Transverse colon (tissue), 4 donors: ENCODE measurements around the gene PPM1L. TPM values are rescaled to one million over a fixed set of nuclear protein-coding genes. Genes with fewer than 3 reads are reported as not detected.

ENCODE experiments used
- DNase-seq: peaks from one replicate; pipeline ENCODE4 v3.0.0-alpha.2; 2019
- H3K27ac ChIP-seq, 4 donors: fragments of 200-600 bp; sonication (generic); 2 replicates each; pipeline ENCODE4 v1.5.1; 2016 to 2018; ENCODE audit warnings: inconsistent platforms in 4 of 4
- H3K27me3 ChIP-seq: fragments of 200-600 bp; sonication (generic); 2 replicates; pipeline ENCODE4 v1.5.1; 2017; ENCODE audit warnings: inconsistent platforms
- H3K36me3 ChIP-seq, 4 donors: fragments of 200-600 bp; sonication (generic); 2 replicates each; pipeline ENCODE4 v1.5.1; 2017 to 2019; ENCODE audit warnings: inconsistent platforms in 4 of 4
- H3K4me1 ChIP-seq, 4 donors: fragments of 200-600 bp; sonication (generic); 2 replicates each; pipeline ENCODE4 v1.5.1; 2017 to 2020; ENCODE audit warnings: inconsistent platforms in 4 of 4
- H3K4me3 ChIP-seq, 4 donors: fragments of 200-600 bp; sonication (generic); 1 replicate in 1 of 4; 2 replicates in 3 of 4; pipeline versions ENCODE4 v1.5.1 to v1.6.1; 2017 to 2019; ENCODE audit warnings: inconsistent platforms in 4 of 4
- H3K9me3 ChIP-seq, 2 donors: fragments of 200-600 bp; sonication (generic); 2 replicates each; pipeline ENCODE4 v1.5.1; 2017 to 2019; ENCODE audit warnings: inconsistent platforms in 2 of 2
- EP300 ChIP-seq: sonication (generic); formaldehyde crosslinking; IDR thresholded peaks from one replicate; pipeline ENCODE4 v1.6.1; 2017; ENCODE audit warnings: antibody characterized with exemption, low read depth
- POLR2A ChIP-seq: fragments of 450-650 bp; IDR thresholded peaks from one replicate; pipeline ENCODE4 v1.6.1; 2016; ENCODE audit warnings: antibody characterized with exemption, mild to moderate bottlenecking, moderate library complexity
- POLR2AphosphoS5 ChIP-seq, 3 donors: sonication (generic); formaldehyde crosslinking; IDR thresholded peaks; one replicate each; pipeline ENCODE4 v1.6.1; 2016; ENCODE audit warnings: antibody characterized with exemption in 3 of 3
- WGBS, 2 donors: methylation state at CpG; one replicate each; pipeline ENCODE4 v1.1.5; 2018; ENCODE audit warnings: low coverage in 1 of 2; 5-methylcytosine and 5-hydroxymethylcytosine counted together
- in situ Hi-C, 4 donors: fragments of 200-750 bp; cut with MboI; loops; one replicate each; pipeline versions ENCODE4 v1.15.0 to v1.15.1; 2017; ENCODE audit warnings: low sequenced_read_pairs in 3 of 4, low pct_ligation_motif_present in 1 of 4, low pct_unique_long_range_greater_than_20kb in 1 of 4
- intact Hi-C: fragments of 100-400 bp; cut with DNase I; formaldehyde crosslinking; loops from one replicate; pipeline ENCODE4 v1.15.1; 2023; ENCODE audit warnings: low total_unique reads
- total RNA-seq, 4 donors: library from RNA; depleted of rRNA; stranded (reverse); fragments of >200 nt; gene quantifications; one replicate each; pipeline ENCODE4 v1.1.0, GENCODE V29; 2016
- TF ChIP-seq, protein P1 (sequence below), 5 experiments: fragments of 200-600 bp in 3 of 5; fragments of 450-650 bp in 2 of 5; sonication (generic) in 3 of 5; IDR thresholded peaks; 1 replicate in 2 of 5; 2 replicates in 3 of 5; pipeline ENCODE4 v1.5.1; 2016 to 2017; ENCODE audit warnings: antibody characterized with exemption in 5 of 5, inconsistent platforms in 3 of 5, mild to moderate bottlenecking in 2 of 5, moderate library complexity in 1 of 5

The PPM1L gene
- total RNA-seq, 4 donors from 2014 or later = 17.2 to 35.5 (median 25.6) TPM

DNA sequence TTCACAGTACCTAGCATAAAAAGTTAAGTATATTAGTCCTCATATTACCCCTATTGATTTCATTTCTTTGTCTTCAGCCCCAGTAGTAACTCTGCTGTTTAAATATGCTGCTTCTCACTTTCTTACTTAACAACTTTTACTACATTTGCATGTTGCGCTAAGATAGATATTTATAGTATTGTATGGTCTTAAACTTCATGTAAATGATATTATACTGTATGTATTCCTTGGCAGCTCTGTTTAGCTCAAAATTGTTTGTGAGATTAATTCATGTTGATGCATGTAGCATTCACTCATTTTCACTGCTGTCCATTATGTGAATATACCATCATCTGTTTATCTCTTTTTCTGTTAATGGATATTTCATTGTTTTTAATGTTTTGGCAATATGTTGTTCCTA lies 64.4 kb downstream of the PPM1L start:
- intact Hi-C loops = no loop called here
- Histone ChIP-seq H3K9me3 (no peaks in the 10 kb centered on the region), H3K27ac (no peak overlapping the region), H3K36me3 (no peaks in the 10 kb centered on the region), H3K27me3 (no peaks in the 10 kb centered on the region), H3K4me3 (no peak overlapping the region), H3K4me1 (no peaks in the 10 kb centered on the region)
- in situ Hi-C loops = no loop called here
- DNase-seq = no peak
- TF ChIP-seq EP300 = no peak
- no peak for TF ChIP-seq POLR2A
- TF ChIP-seq POLR2AphosphoS5 (IDR thresholded peaks at IDR 0.05) = no peak
- TF ChIP-seq, protein P1, sequence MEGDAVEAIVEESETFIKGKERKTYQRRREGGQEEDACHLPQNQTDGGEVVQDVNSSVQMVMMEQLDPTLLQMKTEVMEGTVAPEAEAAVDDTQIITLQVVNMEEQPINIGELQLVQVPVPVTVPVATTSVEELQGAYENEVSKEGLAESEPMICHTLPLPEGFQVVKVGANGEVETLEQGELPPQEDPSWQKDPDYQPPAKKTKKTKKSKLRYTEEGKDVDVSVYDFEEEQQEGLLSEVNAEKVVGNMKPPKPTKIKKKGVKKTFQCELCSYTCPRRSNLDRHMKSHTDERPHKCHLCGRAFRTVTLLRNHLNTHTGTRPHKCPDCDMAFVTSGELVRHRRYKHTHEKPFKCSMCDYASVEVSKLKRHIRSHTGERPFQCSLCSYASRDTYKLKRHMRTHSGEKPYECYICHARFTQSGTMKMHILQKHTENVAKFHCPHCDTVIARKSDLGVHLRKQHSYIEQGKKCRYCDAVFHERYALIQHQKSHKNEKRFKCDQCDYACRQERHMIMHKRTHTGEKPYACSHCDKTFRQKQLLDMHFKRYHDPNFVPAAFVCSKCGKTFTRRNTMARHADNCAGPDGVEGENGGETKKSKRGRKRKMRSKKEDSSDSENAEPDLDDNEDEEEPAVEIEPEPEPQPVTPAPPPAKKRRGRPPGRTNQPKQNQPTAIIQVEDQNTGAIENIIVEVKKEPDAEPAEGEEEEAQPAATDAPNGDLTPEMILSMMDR (IDR thresholded peaks at IDR 0.05) = no peak
- WGBS, 2 donors = 100% methylated on average over 1 of the region's 1 CpG

DNA sequence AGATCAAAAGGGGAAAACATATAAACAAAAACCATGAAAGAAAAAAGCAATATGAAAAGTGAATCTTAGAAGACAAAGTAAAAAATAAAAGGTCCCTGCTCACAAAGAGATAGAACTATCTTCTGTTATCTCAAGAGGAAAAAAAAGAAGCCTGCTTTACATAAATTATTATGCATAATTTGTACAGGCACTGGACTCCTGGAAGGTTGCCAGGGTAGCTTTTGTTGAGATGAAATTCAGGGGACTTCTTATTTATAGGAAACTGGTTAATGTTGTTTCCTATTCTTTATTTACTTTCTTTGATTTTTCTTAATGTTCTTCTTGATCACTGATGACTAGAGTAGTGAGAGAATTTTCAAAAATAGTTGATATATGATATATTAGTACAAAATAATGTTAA lies 66.9 kb downstream of the PPM1L start:
- intact Hi-C loops = no loop called here
- Histone ChIP-seq H3K27ac (no peak overlapping the region), H3K9me3 (no peaks in the 10 kb centered on the region), H3K4me1 (no peaks in the 10 kb centered on the region), H3K4me3 (no peak overlapping the region), H3K36me3 (no peaks in the 10 kb centered on the region), H3K27me3 (no peaks in the 10 kb centered on the region)
- no peak for DNase-seq
- in situ Hi-C loops = no loop called here
- TF ChIP-seq POLR2A (no peak), EP300 (no peak), POLR2AphosphoS5 (IDR thresholded peaks at IDR 0.05) (no peak)
- TF ChIP-seq, protein P1 (IDR thresholded peaks at IDR 0.05) = no peak

DNA sequence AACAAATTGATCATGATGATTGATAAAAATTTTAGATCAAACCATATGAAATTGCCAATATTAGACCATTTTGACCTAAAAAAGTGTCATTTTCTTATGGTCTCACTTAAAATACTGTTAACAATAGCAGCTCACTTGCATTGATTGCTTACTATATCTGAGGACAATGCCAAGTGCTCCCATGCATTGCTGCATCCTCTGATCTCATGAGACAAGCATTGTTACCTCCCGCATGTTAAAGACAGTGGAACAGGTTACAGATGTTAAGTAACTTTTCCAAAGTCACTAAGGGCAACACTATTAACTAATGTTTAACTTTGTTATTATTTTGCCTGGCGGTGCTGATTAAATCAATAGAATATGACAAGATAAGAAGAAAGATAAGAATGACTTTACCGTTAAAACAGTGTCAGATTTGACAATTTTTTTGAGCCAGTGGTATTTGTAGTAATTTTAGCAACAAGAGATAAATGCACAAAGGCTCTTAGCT lies 69.3 kb downstream of the PPM1L start:
- H3K4me1 ChIP-seq = no peaks in the 10 kb centered on the region
- intact Hi-C loops (no loop called here), in situ Hi-C loops (no loop called here)
- no peaks in the 10 kb centered on the region for H3K27me3 ChIP-seq
- H3K9me3 ChIP-seq = no peaks in the 10 kb centered on the region
- WGBS, 2 donors = 86 to 90% methylated on average over 3 of the region's 3 CpGs
- TF ChIP-seq, protein P1 (IDR thresholded peaks at IDR 0.05) = no peak
- TF ChIP-seq EP300 (no peak), POLR2AphosphoS5 (IDR thresholded peaks at IDR 0.05) (no peak), POLR2A (no peak)
- no peak overlapping the region for H3K27ac ChIP-seq
- H3K4me3 ChIP-seq = no peak overlapping the region
- DNase-seq = no peak
- no peaks in the 10 kb centered on the region for H3K36me3 ChIP-seq

DNA sequence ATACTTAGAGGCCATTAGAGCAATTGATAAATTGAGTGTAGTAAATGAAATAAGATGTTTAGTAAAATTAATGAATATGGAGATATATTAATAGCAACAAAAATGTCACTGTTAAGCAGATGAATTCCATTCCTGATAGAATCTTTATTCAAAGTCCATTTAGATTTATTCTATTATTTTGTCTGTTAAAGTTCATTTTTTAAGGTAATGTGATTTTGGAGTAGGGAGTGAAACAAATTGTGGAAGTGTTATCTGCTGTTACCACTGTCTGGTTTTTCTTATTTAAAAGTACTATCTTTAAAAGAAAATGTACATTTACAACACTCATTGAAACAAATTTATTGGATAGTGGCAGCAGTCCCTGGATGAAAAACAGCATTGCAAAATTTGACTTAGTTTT lies 70.4 kb downstream of the PPM1L start:
- intact Hi-C loops = no loop called here
- Histone ChIP-seq H3K9me3 (no peaks in the 10 kb centered on the region), H3K4me1 (no peaks in the 10 kb centered on the region), H3K4me3 (no peak overlapping the region), H3K36me3 (no peaks in the 10 kb centered on the region), H3K27me3 (no peaks in the 10 kb centered on the region), H3K27ac (no peak overlapping the region)
- DNase-seq = no peak
- TF ChIP-seq POLR2A (no peak), EP300 (no peak), POLR2AphosphoS5 (IDR thresholded peaks at IDR 0.05) (no peak)
- TF ChIP-seq, protein P1 (IDR thresholded peaks at IDR 0.05) = no peak
- in situ Hi-C loops = no loop called here
